SK-N-MC (cell line): ENCODE results near the gene EXOSC10.

ENCODE experiments used
- EZH2 ChIP-seq: fragments of 200-600 bp; sonication (generic); IDR thresholded peaks from one replicate; pipeline ENCODE4 v1.6.1; 2017; ENCODE audit warnings: antibody characterized with exemption
- POLR2AphosphoS5 ChIP-seq: IDR thresholded peaks from 2 replicates; pipeline ENCODE4 v1.6.1; 2012; ENCODE audit warnings: mild to moderate bottlenecking, low read depth, low read length, borderline replicate concordance

- TF ChIP-seq EZH2, result no peak
- TF ChIP-seq POLR2AphosphoS5, result no peak
These were observed 16.6 kb upstream of the EXOSC10 start for GRCh38 chr1:11116318-11116717.
